Right renal cortex interstitium (tissue), 3 donors: Measurements from ENCODE around the gene TMEM62. TPM values are rescaled to one million over a fixed set of nuclear protein-coding genes. Genes with fewer than 3 reads are reported as not detected.

Experiments used
- DNase-seq, 3 donors: peaks; one replicate each; pipeline ENCODE4 v3.0.0-alpha.2; 2013; ENCODE audit warnings: low read depth in 3 of 3, low spot score in 2 of 3
- polyA plus RNA-seq, 3 donors: library from polyadenylated mRNA; unstranded; fragments of 120-200 nt; gene quantifications; one replicate each; pipeline ENCODE4 v1.2.1, GENCODE V29; 2013; ENCODE audit not compliant: insufficient read length in 3 of 3

The TMEM62 gene
- polyA plus RNA-seq, 3 donors: 15.1 to 17.7 (median 16.3) TPM

DNA sequence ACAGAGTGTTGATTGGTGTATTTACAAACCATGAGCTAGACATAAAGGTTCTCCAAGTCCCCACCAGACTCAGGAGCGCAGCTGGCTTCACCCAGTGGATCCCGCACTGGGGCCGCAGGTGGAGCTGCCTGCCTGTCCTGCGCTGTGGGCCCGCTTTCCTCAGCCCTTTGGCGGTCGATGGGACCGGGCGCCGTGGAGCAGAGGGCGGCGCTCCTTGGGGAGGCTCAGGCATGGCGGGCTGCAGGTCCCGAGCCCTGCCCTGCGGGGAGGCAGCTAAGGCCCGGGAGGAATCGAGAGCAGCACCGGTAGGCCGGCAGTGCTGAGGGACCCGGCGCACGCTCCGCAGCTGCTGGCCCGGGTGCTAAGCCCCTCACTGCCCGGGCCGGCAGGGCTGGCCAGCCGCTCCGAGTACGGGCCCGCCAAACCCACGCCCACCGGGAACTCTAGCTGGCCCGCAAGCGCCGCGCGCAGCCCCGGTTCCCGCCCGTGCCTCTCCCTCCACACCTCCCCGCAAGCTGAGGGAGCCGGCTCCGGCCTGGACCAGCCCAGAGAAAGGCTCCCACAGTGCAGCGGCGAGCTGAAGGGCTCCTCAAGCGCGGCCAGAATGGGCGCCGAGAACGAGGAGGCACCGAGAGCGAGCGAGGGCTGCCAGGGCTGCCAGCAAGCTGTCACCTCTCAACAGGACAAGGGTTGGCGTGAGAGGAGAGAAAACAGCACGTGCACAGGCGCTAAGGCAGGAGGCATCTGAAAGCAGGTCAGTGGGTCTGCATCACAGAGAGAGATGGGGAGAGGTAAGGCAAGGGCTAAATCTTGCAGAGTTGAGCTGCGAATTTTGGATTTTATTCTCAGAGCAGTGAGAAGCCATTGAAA is 93.3 kb downstream of the TMEM62 start:
- DNase-seq: no peak

DNA sequence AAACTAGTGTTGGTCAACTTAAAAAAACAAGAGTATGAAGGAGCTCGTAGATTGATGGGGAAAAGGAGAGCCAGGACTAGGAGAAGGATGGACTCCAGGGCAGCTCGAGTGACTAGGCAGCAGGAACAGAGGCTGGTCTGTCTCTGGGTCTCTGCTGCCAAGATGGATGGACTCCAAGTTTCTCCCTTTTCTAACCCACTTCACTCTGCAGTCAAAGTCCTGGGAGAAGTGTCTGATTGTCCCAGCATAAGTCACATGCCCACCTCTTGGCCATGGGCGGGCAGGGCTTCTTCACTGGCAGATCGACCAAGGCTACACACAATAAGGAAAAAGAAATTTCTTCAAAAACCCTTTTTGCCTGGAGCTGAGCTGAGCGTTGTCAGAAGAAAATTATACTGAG is 96.6 kb downstream of the TMEM62 start:
- no peak for DNase-seq

DNA sequence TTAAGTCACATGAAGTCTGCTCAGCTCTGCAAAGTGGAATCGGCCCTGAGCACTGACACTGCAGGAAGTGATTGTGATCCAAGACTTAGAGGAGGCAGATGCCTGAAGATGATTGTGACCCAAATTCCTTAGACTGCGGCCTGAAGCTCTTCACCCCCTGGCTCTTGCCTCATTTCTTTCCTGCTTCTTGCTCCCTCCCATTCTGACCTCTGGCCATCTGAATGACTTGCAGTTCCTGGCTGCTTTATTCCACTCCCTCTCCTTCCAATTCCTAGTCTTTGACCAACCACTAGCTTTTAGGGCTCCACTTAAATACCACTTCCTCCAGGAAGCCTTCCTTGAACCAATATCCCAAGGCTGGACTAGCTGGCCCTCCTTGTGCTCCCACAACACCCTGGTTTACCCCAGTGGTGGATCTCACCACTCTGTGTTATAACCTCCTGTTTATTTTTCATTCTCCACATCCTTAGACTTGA is 97.3 kb downstream of the TMEM62 start:
- DNase-seq: no peak

DNA sequence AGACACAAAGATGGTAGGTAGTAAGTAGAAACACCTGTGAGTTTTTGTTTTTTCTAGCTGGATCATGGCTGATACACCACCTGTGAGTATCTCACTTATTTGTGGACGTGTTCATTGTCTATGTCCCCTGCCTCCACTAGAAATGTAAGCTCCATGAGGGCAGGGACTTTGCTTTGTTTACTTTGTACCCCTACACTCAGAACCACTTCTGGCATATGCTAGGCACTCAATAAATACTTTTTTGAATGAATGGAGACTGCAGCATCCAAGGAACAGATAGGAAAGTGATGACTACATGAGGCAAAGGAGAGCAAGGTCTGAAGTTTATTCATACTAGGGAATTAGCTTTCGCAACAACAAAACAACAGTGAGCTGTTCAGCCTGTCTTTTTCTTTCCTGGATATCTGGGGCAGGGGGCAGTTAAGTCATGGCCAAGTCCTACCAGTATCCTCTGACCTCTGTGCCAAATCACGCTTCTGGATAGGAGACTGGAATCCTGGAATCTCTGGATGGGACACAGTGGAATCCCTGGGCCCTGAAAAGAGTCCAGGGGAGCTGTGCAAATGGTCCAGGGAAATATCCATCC is 99.0 kb downstream of the TMEM62 start:
- no peak for DNase-seq

Other genes starting within 250 kb of the TMEM62 start
- gene TTBK2, start 212.8 kb upstream of the TMEM62 start, polyA plus RNA-seq: 1 to 10 TPM; 9.1 to 9.6 (median 9.1) TPM
- gene UBR1, start 27.5 kb upstream of the TMEM62 start, polyA plus RNA-seq: 10 to 100 TPM; 22.6 to 23.8 (median 22.9) TPM
- 10 to 100 TPM; 55.9 to 61.7 (median 56.7) TPM for gene CCNDBP1, start 51.8 kb downstream of the TMEM62 start, polyA plus RNA-seq
- gene EPB42, start 87.4 kb downstream of the TMEM62 start, polyA plus RNA-seq: 1 to 10 TPM; 1.3 to 1.8 (median 1.3) TPM
- gene TGM5, start 133.3 kb downstream of the TMEM62 start, polyA plus RNA-seq: not detected
- gene TGM7, start 168.7 kb downstream of the TMEM62 start, polyA plus RNA-seq: not detected
- gene LCMT2, start 197.0 kb downstream of the TMEM62 start, polyA plus RNA-seq: 10 to 100 TPM; 13.7 to 15.9 (median 14.7) TPM
- 10 to 100 TPM; 25.3 to 29.0 (median 26.1) TPM for gene ZSCAN29, start 237.5 kb downstream of the TMEM62 start, polyA plus RNA-seq
- gene TUBGCP4, start 237.5 kb downstream of the TMEM62 start, polyA plus RNA-seq: 10 to 100 TPM; 22.6 to 24.3 (median 24.3) TPM